ENCODE data around the gene LDB2.

DNA sequence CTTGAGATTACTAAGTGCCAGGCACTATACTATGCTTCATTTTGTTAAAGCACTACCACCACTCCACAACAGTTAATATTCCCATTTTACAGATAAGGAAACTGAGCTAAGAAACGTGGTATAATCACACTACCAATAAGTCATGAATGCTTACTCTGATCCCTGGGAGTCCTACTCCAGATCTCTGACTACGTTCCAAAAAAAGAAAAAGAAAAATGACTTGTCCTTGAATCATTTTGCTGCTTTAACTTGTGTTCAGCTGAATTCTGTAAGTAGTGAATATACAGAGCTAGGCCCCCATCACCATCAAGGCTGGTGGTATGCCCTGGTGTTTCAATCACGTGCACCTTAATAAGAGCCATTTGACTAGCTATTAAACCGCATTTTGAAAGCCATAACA is 39.4 kb downstream of the LDB2 start:
- TF ChIP-seq, protein P1, sequence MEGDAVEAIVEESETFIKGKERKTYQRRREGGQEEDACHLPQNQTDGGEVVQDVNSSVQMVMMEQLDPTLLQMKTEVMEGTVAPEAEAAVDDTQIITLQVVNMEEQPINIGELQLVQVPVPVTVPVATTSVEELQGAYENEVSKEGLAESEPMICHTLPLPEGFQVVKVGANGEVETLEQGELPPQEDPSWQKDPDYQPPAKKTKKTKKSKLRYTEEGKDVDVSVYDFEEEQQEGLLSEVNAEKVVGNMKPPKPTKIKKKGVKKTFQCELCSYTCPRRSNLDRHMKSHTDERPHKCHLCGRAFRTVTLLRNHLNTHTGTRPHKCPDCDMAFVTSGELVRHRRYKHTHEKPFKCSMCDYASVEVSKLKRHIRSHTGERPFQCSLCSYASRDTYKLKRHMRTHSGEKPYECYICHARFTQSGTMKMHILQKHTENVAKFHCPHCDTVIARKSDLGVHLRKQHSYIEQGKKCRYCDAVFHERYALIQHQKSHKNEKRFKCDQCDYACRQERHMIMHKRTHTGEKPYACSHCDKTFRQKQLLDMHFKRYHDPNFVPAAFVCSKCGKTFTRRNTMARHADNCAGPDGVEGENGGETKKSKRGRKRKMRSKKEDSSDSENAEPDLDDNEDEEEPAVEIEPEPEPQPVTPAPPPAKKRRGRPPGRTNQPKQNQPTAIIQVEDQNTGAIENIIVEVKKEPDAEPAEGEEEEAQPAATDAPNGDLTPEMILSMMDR (IDR thresholded peaks at IDR 0.05), result no peak
- TF ChIP-seq MYC (IDR thresholded peaks at IDR 0.05; ENCODE audit: borderline replicate concordance, low read length), result no peak
- no peak for TF ChIP-seq EP300 (IDR thresholded peaks at IDR 0.05)
- TF ChIP-seq BHLHE40 (IDR thresholded peaks at IDR 0.05; ENCODE audit: low read depth, low read length), result no peak
- no peak for TF ChIP-seq HDAC2 (IDR thresholded peaks at IDR 0.05)
- TF ChIP-seq, protein P2, sequence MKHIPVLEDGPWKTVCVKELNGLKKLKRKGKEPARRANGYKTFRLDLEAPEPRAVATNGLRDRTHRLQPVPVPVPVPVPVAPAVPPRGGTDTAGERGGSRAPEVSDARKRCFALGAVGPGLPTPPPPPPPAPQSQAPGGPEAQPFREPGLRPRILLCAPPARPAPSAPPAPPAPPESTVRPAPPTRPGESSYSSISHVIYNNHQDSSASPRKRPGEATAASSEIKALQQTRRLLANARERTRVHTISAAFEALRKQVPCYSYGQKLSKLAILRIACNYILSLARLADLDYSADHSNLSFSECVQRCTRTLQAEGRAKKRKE (CRISPR knock-in tag; IDR thresholded peaks at IDR 0.05; ENCODE audit: low read depth), result no peak
- TF ChIP-seq, protein P3, sequence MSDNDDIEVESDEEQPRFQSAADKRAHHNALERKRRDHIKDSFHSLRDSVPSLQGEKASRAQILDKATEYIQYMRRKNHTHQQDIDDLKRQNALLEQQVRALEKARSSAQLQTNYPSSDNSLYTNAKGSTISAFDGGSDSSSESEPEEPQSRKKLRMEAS (IDR thresholded peaks at IDR 0.05), result no peak
- no peak for TF ChIP-seq NR3C1 (IDR thresholded peaks at IDR 0.05)
- no peak for TF ChIP-seq RFX5 (IDR thresholded peaks at IDR 0.05)
- TF ChIP-seq, protein P4, sequence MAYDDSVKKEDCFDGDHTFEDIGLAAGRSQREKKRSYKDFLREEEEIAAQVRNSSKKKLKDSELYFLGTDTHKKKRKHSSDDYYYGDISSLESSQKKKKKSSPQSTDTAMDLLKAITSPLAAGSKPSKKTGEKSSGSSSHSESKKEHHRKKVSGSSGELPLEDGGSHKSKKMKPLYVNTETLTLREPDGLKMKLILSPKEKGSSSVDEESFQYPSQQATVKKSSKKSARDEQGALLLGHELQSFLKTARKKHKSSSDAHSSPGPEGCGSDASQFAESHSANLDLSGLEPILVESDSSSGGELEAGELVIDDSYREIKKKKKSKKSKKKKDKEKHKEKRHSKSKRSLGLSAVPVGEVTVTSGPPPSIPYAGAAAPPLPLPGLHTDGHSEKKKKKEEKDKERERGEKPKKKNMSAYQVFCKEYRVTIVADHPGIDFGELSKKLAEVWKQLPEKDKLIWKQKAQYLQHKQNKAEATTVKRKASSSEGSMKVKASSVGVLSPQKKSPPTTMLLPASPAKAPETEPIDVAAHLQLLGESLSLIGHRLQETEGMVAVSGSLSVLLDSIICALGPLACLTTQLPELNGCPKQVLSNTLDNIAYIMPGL (CRISPR knock-in tag; IDR thresholded peaks at IDR 0.05; ENCODE audit: borderline replicate concordance), result no peak
- TF ChIP-seq RAD21 (conservative IDR thresholded peaks at IDR 0.05 in 1 of 2, IDR thresholded peaks at IDR 0.05 in 1 of 2), result no peak
- TF ChIP-seq POLR2A (IDR thresholded peaks at IDR 0.05; ENCODE audit: low read length), result no peak

Data from A549 (cell line).